GM12801 (cell line): ENCODE data around the gene HSPA4.

Experiments
- TF ChIP-seq, protein P1 (sequence below): IDR thresholded peaks from one replicate; pipeline ENCODE4 v1.5.1; 2011; ENCODE audit warnings: control low read depth; ENCODE audit not compliant: insufficient read length; ENCODE audit errors: extremely low read depth

The HSPA4 gene

DNA sequence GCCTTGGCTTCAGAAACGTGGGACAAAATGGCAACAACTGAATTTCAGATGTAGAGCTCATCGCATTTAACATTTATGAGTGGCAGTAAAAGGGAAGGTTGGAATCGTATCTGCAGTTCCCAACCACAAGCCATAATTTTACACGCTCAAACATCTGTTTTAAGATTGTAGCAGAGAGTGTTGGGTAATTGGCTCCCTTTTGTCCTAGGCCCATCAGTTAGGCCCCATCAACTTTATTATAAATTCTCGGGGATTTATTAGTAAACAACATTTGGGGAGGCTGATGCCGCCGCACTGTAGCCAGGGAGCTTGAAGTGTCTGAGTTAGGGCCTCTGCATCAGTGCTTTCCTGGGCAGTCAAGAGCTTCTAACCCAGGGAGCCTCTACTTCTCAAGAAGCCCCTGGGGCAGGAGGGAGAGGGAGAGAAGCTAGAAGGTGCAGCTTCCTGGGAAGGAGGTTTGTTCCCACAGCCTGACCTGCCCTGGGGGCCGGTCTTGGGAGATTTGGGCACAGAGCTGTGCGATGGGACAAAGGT is 66.2 kb downstream of the HSPA4 start:
- TF ChIP-seq, protein P1, sequence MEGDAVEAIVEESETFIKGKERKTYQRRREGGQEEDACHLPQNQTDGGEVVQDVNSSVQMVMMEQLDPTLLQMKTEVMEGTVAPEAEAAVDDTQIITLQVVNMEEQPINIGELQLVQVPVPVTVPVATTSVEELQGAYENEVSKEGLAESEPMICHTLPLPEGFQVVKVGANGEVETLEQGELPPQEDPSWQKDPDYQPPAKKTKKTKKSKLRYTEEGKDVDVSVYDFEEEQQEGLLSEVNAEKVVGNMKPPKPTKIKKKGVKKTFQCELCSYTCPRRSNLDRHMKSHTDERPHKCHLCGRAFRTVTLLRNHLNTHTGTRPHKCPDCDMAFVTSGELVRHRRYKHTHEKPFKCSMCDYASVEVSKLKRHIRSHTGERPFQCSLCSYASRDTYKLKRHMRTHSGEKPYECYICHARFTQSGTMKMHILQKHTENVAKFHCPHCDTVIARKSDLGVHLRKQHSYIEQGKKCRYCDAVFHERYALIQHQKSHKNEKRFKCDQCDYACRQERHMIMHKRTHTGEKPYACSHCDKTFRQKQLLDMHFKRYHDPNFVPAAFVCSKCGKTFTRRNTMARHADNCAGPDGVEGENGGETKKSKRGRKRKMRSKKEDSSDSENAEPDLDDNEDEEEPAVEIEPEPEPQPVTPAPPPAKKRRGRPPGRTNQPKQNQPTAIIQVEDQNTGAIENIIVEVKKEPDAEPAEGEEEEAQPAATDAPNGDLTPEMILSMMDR, result no peak

DNA sequence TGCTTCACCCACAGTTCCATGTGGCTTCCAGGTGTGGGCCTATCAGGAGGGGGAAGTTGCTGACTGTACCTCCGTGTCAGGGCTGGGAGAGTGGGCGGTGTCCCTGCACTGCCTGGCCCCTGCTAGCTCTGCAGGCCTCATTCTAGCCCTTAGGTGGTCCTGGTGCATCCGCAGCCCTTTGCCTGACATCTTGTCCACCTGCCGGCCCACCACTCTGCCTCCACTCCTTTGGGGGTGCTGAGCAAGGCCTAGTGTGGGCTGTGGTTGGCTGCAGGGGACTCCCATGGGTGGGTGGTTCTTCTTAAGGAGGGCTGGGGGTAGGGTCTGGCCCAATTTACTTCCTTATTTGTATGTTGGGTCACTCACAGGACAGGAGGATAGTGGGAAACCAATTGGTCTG is 66.9 kb downstream of the HSPA4 start:
- TF ChIP-seq, protein P1, result no peak

DNA sequence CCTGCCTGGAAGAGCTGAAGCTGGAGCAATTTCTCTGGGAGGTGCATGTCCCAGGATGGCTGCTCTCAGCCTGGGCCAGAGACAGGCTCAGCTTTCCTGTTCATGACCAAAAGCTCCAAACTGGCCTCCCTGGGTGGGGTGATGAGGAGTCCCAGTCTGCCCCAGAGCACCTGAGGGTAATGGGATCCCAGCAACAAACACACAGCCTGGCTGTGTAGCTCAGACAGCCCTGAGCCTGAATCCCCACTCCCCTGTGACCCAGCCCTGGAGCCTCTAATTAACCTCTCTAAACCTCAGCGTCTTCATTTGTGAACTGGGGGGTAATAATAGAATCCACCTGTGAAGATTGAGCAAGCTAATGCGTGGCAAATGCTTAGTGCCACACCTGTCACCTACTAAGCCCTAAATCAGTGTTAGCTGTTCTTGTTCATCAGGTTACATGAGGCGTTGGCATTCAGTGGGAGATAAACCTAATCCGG is 67.5 kb downstream of the HSPA4 start:
- TF ChIP-seq, protein P1, result no peak

DNA sequence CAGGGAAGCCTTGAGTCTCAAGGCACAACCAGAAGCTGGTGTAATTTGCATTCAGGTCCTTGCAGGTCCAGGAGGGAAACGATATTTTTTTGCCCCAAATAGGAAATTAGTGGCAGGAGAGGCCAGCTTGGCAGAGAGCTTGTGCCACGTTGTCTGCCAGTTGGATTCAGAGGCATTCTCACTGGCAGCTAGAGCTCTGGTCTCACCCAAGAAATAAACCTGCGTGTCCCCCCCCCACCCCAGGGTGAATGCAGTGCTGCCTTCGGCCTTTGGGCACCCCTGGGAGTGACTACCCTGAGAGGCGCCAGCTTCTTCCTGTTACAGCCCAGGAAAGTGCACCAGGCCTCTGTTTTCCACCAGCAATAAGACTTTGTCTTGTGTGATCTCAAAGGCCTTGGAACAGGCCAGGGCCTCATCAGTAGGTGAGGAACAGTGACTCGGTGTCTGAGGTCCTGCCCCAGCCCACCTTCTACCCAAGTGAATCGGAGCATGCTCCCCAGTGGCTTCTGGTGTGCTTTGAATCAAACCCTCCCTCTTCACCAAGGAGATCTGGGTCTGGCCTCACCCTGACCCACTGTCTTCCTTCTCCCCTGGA is 68.4 kb downstream of the HSPA4 start:
- TF ChIP-seq, protein P1, result no peak

DNA sequence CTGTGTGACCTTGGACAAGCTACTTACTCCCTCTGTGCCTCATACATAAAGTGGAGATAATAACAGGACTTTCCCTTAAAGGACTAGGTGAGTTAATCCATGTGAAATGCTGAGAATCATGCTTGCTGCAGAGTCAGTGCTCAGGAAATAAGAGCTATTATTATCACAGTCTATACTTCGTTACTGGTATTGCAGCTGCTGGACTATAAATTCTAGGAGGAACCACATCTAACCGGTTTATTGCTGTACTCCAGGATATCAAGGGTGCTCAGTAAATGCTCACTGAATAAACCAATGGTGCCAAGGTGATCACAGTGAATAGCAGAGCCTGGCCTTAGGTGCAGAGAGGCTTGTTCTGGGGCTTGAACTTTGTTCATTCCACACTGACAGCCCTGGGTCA is 69.3 kb downstream of the HSPA4 start:
- TF ChIP-seq, protein P1, result no peak

DNA sequence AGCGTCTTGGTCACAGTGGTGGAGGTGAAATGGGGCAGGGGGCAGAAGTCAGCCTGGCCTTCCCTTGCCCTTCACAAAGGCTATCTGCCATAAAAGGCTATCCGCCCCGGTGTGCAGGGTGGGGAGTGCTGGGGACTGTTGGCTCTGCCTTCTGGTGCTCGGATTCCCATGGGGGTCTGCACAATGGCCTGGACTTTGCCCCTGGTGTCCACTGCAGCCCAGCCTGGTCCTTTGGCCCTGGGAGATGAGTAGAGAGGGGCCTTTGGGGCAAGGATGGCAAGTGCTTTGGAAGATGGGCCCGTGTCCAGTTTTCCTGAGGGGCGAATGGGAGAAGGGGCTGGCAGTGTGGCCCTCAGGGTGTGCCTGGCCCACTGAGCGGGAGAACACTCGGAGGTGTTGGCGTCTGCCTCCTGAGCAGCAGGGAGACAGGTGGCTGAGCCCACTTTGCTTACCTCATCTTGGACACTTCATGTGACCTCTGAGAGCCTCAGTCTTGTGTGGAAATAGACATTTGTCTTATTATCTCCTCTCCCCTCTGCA is 69.9 kb downstream of the HSPA4 start:
- TF ChIP-seq, protein P1, result no peak

DNA sequence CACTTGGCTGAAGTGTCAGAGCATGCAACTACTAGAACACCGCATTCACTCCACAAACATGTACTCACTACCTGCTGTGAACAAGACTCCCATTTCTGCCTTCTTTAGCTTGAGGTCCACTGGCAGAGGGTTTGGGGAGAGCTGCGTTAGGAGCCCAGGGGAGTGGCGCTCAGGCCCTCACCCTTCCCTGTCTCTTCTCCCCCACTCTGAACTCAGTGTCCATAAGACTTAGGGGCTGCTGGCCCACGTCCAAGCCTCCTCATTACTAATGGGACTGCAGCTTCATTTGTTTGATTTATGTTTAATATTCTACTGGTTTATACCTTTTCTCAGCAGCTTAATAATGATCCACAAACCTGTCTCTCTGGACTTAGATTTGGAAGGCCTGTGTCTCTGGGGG is 70.9 kb downstream of the HSPA4 start:
- TF ChIP-seq, protein P1, result no peak
